H4 (cell line): ENCODE results near the gene REEP2. TPM values are rescaled to one million over a fixed set of nuclear protein-coding genes. Genes with fewer than 3 reads are reported as not detected.
A peak's percentile ranks its signal among the peaks of the same experiment; 100 is the strongest.
"Not testable (repeated sequence)": the region's sequence is repeated elsewhere in the genome, so short reads cannot be mapped to it uniquely, and the experiment has no call there.

ENCODE experiments used
- DNase-seq: peaks from one replicate; pipeline ENCODE4 v3.0.0-alpha.2; 2015; ENCODE audit warnings: low spot score
- total RNA-seq: library from RNA; depleted of rRNA; stranded (reverse); fragments of >200 nt; shearing (Covaris generic); gene quantifications from 2 replicates; pipeline ENCODE4 v1.2.3, GENCODE V29; 2014; rRNA removed

REEP2 gene, protein sequence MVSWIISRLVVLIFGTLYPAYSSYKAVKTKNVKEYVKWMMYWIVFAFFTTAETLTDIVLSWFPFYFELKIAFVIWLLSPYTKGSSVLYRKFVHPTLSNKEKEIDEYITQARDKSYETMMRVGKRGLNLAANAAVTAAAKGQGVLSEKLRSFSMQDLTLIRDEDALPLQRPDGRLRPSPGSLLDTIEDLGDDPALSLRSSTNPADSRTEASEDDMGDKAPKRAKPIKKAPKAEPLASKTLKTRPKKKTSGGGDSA
- 2.1 and 6.0 TPM in 2 replicates for total RNA-seq

DNA sequence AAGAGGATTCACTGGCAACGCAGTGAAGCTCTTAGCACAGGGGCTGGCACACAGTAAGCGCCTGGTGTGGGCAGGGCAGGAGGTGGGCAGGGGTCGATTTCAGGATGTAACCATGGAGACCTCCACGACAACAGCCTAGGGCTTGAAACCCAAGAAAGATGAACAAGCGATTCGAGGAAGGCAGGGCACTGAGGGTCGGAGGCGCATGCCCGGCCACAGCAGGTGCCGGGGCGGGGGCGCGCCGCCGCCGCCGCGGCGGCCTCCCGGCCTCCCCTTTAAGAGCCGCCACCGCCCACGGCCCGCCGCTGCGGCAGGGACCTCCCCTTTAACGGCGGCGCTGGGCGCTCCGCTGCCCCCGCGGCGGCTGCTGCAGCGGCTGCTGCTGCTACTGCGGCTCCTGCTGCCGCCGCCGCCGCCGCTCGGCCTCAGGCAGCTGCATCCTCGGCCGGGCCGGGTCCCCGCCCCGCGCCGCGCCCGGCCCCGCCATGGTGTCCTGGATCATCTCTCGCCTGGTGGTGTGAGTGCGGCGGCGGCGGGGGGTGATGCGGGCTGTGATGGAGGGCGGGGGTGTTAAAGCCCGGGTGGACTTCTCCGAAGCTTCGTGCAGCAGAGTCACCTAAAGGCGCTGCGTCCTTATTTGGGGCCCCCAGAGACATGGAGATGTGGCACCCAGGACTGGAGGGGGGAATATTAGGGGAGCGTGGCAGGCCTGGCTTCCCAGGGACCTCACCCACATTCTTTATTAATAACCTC, at the start of gene REEP2:
Gene REEP2 (plus strand): TSS at position 334 of the 753 bp plus-strand sequence. CDS start 152 bp downstream, at position 486.
- DNase-seq = no peak

DNA sequence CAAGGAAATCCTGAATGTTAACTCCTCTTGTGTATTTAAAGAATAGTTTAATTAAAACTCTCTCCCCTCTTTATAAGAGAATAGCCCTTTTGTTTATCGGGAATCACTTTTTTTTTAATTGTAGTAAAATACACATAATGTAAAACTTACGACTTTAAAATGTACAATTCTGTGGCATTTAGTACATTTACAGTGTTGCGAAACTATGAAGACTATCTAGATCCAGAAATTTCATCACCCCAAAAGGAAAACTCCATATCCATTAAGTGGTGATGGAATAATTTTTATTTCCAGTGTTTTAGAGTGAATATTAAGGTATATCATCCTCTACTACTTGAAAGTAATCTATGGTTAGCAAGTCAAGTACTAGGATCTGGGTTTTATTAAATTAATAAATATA, 49.5 kb upstream of the REEP2 start:
- DNase-seq = no peak

DNA sequence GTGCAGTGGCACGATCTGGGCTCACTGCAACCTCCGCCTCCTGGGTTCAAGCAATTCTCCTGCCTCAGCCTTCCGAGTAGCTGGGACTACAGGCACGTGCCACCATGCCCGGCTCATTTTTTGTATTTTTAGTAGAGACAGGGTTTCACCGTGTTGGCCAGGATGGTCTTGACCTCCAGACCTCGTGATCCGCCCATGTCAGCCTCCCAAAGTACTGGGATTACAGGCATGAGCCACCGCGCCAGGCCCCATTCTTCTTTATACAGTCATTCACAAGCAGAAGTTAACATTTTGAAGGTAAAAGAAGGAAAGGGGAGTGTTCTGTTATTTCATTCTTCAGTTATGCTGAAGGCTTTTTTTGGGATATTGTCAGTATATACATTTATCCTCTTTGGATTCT, 48.9 kb upstream of the REEP2 start:
- not testable (repeated sequence) for DNase-seq

DNA sequence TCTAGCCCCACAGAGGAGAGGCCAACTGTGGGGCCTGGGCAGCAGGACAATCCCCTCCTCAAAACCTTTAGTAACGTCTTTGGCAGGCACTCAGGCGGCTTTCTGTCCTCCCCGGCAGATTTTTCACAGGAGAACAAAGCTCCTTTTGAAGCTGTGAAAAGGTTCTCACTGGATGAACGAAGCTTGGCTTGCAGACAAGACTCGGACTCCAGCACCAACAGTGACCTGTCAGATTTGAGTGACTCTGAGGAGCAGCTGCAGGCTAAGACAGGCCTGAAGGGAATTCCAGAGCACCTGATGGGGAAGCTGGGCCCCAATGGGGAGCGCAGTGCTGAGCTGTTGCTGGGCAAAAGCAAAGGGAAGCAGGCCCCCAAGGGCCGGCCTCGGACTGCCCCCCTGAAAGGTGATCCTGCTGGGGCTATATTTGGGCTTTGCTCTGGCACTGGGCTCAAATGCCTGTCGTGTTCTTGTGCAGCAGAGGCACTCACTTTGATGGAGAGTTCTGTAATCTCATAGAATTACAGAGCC, 46.9 kb upstream of the REEP2 start:
- DNase-seq = no peak

DNA sequence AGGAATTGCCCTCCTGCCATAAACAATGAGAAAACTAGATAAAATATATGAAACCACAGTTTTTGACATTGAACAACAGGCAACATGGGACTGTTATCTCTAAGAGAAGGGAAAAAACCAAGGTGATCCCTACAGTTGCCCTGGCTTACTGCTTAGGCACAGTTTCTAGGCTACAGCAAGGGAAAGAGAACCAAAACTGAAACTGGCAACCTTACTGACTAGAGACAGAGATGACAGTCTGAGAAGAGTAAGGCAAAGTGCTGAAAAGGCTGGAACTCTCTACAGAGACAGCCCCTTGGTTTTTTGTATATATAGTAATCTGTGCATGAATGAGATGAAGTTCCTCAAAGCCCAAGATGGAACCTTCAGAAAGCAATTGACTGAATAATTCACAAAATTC, 36.2 kb upstream of the REEP2 start:
- no peak for DNase-seq

DNA sequence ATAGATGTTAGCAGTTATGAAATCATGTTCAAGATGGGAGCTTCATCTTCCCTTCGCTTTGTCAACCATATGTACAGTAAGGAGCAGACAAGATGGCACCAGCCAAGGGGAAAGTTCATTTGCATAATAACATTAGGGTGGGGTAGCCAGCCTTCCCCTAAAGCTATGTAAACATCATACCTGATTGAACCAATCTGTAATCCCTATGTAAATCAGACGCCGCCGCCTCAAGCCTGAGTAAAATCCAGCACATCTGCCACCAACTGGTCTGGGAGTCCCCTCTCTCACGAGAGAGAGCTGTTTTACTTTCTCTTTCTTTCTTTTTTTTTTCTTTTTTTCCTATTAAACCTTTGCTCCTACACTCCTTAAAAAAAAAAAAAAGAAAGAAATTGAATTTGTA, 30.8 kb upstream of the REEP2 start:
- DNase-seq = peak; percentile 18

DNA sequence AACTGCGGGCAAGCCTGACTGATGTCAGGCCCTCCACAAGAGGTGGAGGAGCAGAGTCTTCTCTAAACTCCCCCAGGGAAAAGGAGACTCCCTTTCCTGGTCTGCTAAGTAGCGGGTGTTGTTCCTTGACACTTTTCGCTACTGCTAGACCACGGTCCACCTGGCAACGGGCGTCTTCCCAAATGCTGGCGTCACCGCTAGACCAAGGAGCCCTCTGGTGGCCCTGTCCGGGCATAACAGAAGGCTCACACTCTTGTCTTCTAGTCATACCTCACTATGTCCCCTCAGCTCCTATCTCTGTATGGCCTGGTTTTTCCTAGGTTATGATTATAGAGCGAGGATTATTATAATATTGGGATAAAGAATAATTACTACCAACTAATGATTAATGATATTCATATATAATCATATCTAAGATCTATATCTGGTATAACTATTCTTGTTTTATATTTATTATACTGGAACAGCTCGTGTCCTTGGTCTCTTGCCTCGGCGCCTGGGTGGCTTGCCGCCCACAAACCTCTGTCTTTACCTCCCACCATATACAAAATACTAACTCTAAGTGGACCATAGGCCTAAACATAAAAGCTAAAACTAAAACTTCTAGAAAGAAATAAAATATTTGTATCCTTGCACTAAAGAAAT, 27.7 kb upstream of the REEP2 start:
- DNase-seq = peak; percentile 58

DNA sequence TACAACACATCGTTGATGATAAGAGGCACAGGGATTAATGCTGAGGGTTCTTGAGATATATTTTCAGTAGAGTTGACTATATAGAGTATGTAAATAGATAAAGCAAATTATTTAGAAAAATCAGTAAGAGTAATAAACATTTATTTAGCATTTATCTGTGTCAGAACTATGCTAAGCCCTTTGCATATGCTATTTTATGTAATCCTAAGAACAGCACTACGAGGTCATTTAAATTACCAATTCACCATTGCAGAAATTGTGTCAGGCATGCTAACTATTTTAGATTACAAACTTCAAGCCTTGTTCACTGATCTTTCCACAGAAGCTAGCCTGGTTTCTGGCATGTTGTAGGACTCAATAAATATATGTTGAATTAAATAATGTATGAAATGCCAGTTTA, 20.4 kb upstream of the REEP2 start:
- DNase-seq = no peak

DNA sequence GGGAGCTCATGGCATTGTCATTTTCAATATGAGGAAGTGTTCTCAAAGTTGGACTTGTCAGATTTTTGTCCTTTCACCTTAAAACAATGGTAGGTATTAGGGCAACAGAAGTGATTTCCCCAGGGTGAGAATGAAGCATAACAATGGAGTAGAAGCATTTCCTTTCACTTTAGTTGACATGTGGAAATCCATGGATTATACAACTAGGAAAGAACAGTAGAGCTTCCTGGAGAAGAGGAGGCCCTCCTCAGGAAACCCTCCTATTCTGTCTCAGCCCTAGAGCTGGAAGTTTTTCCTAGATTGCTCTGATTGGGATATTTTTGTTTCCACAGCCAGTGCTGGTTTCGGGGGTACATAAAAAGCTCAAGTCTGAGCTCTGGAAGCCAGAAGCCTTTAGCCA, 13.8 kb upstream of the REEP2 start:
- no peak for DNase-seq

DNA sequence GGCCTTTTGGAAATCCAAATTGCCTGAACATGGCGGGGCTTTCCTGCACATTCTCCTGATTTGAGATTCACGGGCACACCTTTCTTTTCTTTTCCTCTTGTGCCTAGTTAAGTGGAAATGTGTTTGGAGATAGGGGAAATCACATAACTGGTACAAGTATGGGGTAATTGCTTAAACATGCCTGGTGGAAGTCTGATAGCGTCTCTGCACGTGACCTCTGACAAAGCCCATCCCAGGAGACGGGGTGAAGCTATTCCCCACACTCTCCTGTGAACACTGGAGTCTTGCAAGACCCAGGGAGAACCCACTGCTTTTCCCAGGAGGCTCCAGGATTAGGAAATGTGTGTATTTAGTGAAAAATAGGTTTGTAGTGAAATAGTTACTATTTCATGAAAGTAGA, 2.9 kb upstream of the REEP2 start:
- no peak for DNase-seq

DNA sequence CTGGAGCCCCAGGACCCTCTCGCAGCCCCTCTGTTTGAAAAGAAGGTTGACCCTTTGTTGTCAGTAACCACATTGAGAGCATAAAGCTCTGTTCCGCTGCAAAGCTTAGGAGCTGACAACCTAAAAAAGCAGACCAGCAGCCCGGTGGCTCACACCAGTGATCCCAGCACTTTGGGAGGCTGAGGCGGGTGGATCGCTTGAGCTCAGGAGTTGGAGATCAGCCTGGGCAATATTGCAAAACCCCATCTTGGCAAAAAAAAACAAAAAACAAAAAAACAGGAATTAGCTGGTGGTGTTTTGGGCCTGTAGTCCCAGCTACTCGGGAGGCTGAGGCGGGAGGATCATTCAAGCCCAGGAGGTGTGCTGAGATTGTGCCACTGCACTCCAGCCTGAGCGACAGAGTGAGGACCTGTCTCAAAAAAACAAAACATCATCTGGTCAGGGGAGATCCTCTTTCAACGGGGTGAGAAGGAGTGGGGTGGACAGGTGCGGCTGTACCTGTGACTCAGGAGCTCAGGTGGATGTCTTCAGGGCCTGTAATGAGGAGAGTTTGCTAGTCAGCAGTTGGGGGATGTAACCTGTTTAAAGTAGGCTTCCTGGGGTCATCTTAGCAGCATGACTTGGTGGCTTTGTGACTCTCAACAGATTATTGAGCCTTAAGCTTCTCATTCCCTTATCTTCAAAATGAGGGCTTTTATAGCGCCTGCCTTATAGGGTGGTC, 694 bp upstream of the REEP2 start:
- no peak for DNase-seq

DNA sequence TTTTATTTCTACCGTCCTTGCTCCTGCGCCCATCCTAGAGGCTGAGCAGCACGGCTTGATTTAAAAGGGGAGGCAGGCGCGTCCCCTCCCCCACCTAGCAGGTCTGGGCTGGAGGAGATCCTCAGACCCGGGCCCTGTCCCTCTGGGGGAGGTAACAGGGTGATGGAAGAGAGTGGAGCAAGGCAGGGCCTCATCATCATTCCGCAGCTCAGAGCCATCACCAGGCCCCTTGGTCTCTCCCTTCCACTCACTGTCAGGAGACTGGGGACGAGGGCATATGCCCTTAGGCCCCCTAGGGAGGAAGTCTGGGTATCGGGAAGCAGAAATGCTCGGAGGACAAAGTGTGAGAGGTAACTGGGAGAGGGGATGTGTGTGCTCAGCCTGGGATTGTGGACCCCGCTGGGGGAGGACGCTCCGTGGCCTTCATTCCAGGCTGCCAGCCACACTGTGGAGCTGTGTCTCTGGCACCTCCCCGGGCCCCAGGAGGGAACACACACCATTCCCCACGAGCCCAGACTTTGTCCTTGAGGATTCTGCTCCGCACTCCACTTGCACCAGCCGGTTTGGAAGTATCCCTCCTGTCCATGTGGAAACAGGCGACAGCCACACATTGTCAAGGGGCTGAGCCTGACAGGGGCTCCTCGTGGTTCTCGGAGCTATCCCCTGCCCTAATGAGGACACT, 761 bp downstream of the REEP2 start:
- DNase-seq = no peak

DNA sequence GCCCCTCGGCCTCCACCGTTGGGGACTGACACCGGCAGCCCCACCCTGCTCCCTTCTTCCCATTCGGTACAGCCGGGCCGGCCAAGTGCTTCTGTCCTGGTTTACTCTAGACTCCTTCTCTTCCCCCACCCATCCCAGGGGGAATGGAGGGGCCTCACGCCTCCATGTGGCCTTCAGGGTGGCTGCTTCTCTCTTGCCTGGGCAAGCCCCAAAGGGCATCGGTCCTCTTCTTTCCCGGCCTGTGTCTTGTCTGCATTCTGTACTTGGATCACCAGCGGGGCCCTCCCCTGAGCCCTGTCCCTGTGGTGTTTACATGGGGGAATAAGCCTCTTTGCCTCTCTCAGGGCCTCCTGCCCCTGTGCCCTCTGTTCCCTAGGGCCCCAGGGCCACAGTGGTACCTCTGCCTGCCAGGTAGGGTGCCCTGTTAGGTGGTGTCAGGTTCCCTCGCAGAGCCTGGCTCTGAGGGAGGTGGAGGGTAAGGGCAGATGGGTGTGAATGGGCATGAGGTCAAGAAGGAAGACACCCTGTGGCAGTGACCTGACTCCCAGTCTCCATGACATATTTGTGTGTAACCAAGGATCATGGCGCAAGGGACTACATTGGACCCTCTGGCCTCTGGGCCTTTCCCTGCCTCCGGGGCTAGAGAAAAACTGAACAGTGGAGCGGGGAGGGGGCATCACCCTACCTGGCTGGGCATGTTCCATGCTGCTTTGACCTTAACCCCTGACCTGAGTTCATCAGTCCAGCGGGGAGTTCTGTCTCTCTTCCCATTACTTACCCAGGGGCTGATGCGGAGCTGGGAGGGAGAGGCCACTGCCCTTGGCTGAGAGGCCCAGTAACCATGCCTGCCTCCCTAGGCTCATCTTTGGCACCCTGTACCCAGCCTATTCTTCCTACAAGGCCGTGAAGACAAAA, 1.6 kb downstream of the REEP2 start:
- no peak for DNase-seq

DNA sequence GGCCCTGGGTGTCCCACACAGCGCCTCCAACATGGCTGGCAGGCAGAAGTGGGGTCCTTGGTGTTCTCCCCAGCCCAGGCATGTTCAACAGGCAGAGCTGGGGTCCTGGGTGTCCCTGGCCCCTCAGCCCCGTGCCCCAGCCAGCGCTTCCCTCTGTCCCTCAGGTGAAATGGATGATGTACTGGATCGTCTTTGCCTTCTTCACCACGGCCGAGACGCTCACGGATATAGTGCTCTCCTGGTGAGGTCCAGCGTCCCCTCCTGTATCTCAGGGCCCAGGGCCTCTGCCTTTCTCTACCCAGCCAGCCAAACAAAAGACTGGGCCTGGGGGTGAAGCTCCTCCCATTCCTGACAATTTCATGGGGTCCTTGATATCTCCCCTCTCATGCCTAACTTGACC, 2.4 kb downstream of the REEP2 start:
- DNase-seq = no peak

DNA sequence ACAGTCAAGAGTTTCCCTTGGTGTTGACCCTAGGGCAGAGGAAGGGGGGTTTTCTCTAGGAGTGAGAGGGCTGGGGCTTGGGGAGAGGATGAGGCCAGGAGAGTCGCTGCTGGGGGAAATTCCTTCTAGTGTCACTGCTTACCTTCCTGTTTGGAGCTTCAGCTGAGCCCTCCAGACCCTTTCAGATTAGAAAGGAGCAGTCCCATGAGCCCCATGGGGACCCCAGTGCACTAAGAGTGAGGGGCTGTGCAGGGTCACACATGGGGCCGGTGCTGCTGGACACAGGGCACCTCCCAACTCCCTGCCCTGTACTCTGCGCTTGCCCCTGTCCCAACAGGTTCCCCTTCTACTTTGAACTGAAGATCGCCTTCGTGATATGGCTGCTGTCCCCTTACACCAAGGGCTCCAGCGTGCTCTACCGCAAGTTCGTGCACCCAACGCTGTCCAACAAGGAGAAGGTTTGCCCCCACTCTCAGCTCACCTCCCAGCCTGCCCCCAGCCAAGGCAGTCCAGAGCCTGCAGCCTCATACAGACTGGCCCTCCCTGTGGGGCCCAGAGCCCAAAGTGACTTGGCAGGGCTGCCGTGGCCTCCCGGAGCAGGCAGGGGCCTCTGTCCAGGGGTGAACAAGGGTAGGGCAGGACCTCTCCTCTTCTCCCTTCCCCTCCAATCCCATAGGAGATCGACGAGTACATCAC, 5.4 kb downstream of the REEP2 start:
- no peak for DNase-seq

DNA sequence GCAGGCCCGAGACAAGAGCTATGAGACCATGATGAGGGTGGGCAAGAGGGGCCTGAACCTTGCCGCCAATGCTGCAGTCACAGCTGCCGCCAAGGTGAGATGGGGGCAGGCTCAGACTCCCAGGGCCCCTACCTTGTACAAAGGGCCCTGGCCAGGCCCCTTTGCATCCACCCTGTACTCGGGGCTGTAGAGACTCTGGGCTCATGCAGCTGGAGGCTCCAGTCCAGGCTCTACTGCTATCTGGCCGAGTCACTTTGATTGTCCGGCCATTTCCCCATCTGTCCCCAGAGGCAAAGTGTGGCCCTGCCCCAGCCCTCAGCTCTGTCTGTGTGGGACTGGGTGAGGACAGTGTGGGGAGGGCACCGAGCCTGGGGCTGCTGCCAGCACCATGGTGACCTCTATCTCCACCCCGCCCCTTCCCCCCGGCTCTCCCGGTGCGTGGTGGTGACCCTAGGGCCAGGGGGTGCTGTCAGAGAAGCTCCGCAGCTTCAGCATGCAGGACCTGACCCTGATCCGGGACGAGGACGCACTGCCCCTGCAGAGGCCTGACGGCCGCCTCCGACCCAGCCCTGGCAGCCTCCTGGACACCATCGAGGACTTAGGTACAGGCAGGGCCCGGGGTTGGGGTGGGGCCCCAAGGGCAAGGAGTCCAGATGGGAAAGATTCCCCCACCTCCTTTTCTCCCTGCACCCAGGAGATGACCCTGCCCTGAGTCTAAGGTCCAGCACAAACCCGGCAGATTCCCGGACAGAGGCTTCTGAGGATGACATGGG, 6.1 kb downstream of the REEP2 start:
- no peak for DNase-seq

DNA sequence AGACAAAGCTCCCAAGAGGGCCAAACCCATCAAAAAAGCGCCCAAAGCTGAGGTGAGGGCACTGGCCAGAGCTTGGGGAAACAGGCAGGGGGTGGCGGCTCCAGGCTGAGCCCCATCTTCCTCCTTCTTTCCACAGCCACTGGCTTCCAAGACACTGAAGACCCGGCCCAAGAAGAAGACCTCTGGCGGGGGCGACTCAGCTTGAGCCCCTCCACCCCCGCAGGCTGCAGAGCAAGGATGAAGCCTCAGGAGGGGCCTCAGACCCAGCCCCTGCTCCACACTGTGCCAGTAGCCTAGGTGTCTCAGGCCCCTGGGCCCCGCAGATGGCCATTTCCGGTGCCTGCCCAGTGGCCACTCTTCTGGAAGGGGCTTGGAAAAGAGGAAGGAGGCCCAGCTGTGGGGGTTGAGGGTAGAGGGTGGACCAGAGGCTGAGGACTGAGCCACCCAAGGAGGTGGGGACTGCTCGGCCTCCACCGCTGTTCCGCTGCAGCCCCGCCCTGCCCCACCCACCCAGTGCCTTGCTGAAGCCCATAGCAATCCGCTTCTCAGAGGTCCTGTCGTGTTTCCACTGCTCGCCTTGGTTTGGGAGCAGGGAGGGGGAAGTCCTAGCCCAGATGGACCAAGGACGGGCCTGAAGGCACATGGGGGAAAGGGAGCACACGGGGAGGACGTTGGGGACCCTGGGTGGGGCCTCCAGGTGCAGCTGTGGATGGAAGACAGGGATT, 6.9 kb downstream of the REEP2 start:
- DNase-seq = no peak

DNA sequence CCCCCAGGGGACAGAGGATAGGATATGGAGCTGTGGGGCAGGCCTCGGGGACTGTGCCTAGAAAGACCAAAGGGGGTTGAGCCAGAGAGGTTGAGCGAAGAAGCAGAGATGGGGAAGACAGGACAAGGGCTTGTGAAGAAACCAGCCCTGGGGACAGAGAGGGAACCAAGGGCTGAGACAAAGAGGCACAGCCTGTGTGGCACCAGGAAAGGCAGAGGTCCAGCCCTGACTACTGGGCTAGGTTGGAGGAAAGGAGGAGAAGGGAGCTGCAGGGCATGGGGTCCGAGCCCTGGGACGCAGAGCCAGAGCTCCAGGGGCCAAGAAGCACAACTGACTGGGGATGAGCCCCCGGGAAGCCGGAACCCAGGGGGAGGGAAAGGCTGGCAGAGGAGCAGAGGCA, 9.2 kb downstream of the REEP2 start:
- no peak for DNase-seq
